Smooth muscle cell (in vitro differentiated cells): ENCODE measurements around the gene EMCN. TPM values are rescaled to one million over a fixed set of nuclear protein-coding genes. Genes with fewer than 3 reads are reported as not detected.
"Not testable (repeated sequence)": the region's sequence is repeated elsewhere in the genome, so short reads cannot be mapped to it uniquely, and the experiment has no call there.

ENCODE experiments used
- DNase-seq: peaks from one replicate; lab custom pipeline; 2025; ENCODE audit not compliant: unreplicated experiment; lab: John Stamatoyannopoulos, UW
- H2AFZ ChIP-seq: fragments of 200-600 bp; sonication (generic); 2 replicates; pipeline ENCODE4 v1.6.0; 2016; ENCODE audit warnings: antibody characterized with exemption, low read depth, mild to moderate bottlenecking
- H3F3A ChIP-seq: fragments of 200-600 bp; sonication (generic); 2 replicates; pipeline ENCODE4 v1.6.0; 2017; ENCODE audit warnings: antibody characterized with exemption, low read depth
- H3K27ac ChIP-seq: fragments of 200-600 bp; sonication (generic); 2 replicates; pipeline ENCODE4 v1.5.1; 2016; ENCODE audit warnings: low read depth, mild to moderate bottlenecking
- H3K27me3 ChIP-seq: fragments of 200-600 bp; sonication (generic); 2 replicates; pipeline ENCODE4 v1.6.1; 2016; ENCODE audit warnings: low read depth, mild to moderate bottlenecking
- H3K36me3 ChIP-seq: fragments of 200-600 bp; sonication (generic); 2 replicates; pipeline ENCODE4 v1.5.1; 2016; ENCODE audit warnings: low read depth
- H3K4me1 ChIP-seq: fragments of 200-600 bp; sonication (generic); 2 replicates; pipeline ENCODE4 v1.5.1; 2016; ENCODE audit warnings: low read depth
- H3K4me2 ChIP-seq: fragments of 200-600 bp; sonication (generic); 2 replicates; pipeline ENCODE4 v1.6.0; 2016; ENCODE audit warnings: mild to moderate bottlenecking
- H3K4me3 ChIP-seq: fragments of 200-600 bp; sonication (generic); 2 replicates; pipeline ENCODE4 v1.5.1; 2016; ENCODE audit warnings: mild to moderate bottlenecking
- H3K79me2 ChIP-seq: fragments of 200-600 bp; sonication (generic); 2 replicates; pipeline ENCODE4 v1.6.0; 2016; ENCODE audit warnings: low read depth, mild to moderate bottlenecking
- H3K9ac ChIP-seq: fragments of 200-600 bp; sonication (generic); 2 replicates; pipeline ENCODE4 v1.6.0; 2016; ENCODE audit warnings: low read depth
- H3K9me3 ChIP-seq: fragments of 200-600 bp; sonication (generic); replicated peaks from 2 replicates; pipeline ENCODE4 v1.5.1; 2016; ENCODE audit warnings: low read depth
- H4K20me1 ChIP-seq: fragments of 200-600 bp; sonication (generic); 2 replicates; pipeline ENCODE4 v1.6.0; 2016; ENCODE audit warnings: low read depth
- CTCF ChIP-seq: fragments of 200-600 bp; sonication (generic); IDR thresholded peaks from 2 replicates; pipeline ENCODE4 v1.5.1; 2017; ENCODE audit warnings: borderline replicate concordance, mild to moderate bottlenecking, antibody characterized with exemption; ENCODE audit not compliant: insufficient read depth, poor library complexity, severe bottlenecking
- WGBS: methylation state at CpG from one replicate; pipeline ENCODE4 v1.1.7; 2016; ENCODE audit warnings: low lambda C conversion rate; 5-methylcytosine and 5-hydroxymethylcytosine counted together
- polyA plus RNA-seq: library from polyadenylated mRNA; unstranded; fragments of >200 nt; fragmentation: Nextera tagmentation; extraction: Ambion mirVana; gene quantifications from 2 replicates; pipeline ENCODE4 v1.2.1, GENCODE V29; 2016
- total RNA-seq: library from RNA; depleted of rRNA; stranded (reverse); fragments of >200 nt; gene quantifications from 2 replicates; pipeline ENCODE4 v1.2.3, GENCODE V29; 2014

Gene EMCN
- total and polyA plus RNA-seq, 2 experiments from 2014 or later, result not detected

GRCh38 chr4:100539706-100540105 lies 21.9 kb upstream of the EMCN start:
- Histone ChIP-seq H3K27me3 (no peaks in the 10 kb centered on the region), H3K4me2 (no peak overlapping the region), H3F3A (no peaks in the 10 kb centered on the region), H3K9ac (no peak overlapping the region), H3K79me2 (no peaks in the 10 kb centered on the region), H3K4me3 (no peak overlapping the region), H4K20me1 (no peaks in the 10 kb centered on the region), H3K4me1 (no peaks in the 10 kb centered on the region), H3K36me3 (no peaks in the 10 kb centered on the region), H3K27ac (no peak overlapping the region), H3K9me3 (no peaks in the 10 kb centered on the region), H2AFZ (no peak overlapping the region)
- 46% methylated on average over 4 of the region's 4 CpGs for WGBS
- DNase-seq, result no peak
- no peak for TF ChIP-seq CTCF

- Histone ChIP-seq H3K27me3 (no peaks in the 10 kb centered on the region), H3K36me3 (no peaks in the 10 kb centered on the region), H3K4me3 (no peak overlapping the region), H4K20me1 (no peaks in the 10 kb centered on the region), H3K4me2 (no peak overlapping the region), H3F3A (no peaks in the 10 kb centered on the region), H2AFZ (no peak overlapping the region), H3K9ac (no peak overlapping the region), H3K4me1 (no peaks in the 10 kb centered on the region), H3K79me2 (no peaks in the 10 kb centered on the region), H3K27ac (no peak overlapping the region), H3K9me3 (no peaks in the 10 kb centered on the region)
- TF ChIP-seq CTCF, result no peak
- 46% methylated on average over 1 of the region's 1 CpG for WGBS
- DNase-seq, result no peak
Measured at GRCh38 chr4:100533741-100534140, 15.9 kb upstream of the EMCN start.

GRCh38 chr4:100530161-100530560 lies 12.3 kb upstream of the EMCN start:
- not testable (repeated sequence) for DNase-seq, H3K4me1 ChIP-seq, H3K36me3 ChIP-seq, H3F3A ChIP-seq, H3K9me3 ChIP-seq, H2AFZ ChIP-seq, H3K4me2 ChIP-seq, H4K20me1 ChIP-seq, H3K4me3 ChIP-seq, H3K27ac ChIP-seq, H3K27me3 ChIP-seq, H3K9ac ChIP-seq, H3K79me2 ChIP-seq
- 88% methylated on average over 4 of the region's 4 CpGs for WGBS

- WGBS, result 40% methylated on average over 1 of the region's 1 CpG
- no peak for TF ChIP-seq CTCF
- H2AFZ ChIP-seq, result no peak overlapping the region
- no peaks in the 10 kb centered on the region for H3K9me3 ChIP-seq
- H4K20me1 ChIP-seq, result no peaks in the 10 kb centered on the region
- H3K27ac ChIP-seq, result no peak overlapping the region
- DNase-seq, result no peak
- H3K36me3 ChIP-seq, result no peaks in the 10 kb centered on the region
- H3K4me1 ChIP-seq, result no peaks in the 10 kb centered on the region
- no peak overlapping the region for H3K9ac ChIP-seq
- H3K79me2 ChIP-seq, result no peaks in the 10 kb centered on the region
- H3K4me2 ChIP-seq, result no peak overlapping the region
- no peak overlapping the region for H3K4me3 ChIP-seq
- no peaks in the 10 kb centered on the region for H3K27me3 ChIP-seq
- H3F3A ChIP-seq, result no peaks in the 10 kb centered on the region
Measured at GRCh38 chr4:100525686-100526085, 7.9 kb upstream of the EMCN start.
